Activated CD8-positive, alpha-beta T cell treated with anti-CD3 and anti-CD28 coated beads for 36 hours (primary cell): ENCODE data around the gene UBASH3B. TPM values are rescaled to one million over a fixed set of nuclear protein-coding genes. Genes with fewer than 3 reads are reported as not detected.

Experiments used
- ATAC-seq: fragments of 200-7000 bp; cut with Tn5 transposase; one replicate; pipeline ENCODE4 v1.10.0; 2021; ENCODE audit warnings: mild to moderate bottlenecking, moderate library complexity
- CTCF ChIA-PET: fragments of 350-600 bp; sonication (Branson Sonifier 250); formaldehyde crosslinking; loops from one replicate; lab custom pipeline; 2021; ENCODE audit warnings: antibody characterized with exemption; lab: Charles Lee
- POLR2A ChIA-PET: fragments of 350-600 bp; sonication (Branson Sonifier 250); formaldehyde crosslinking; loops from one replicate; lab custom pipeline; 2021; ENCODE audit warnings: antibody characterized with exemption; lab: Charles Lee
- DNase-seq: peaks from one replicate; pipeline ENCODE4 v3.0.0-alpha.2; 2020
- H3K27ac Mint-ChIP-seq: one replicate; pipeline ENCODE4 v1.8.0; 2021; ENCODE audit warnings: mild to moderate bottlenecking, mixed read lengths
- H3K27me3 Mint-ChIP-seq: one replicate; pipeline ENCODE4 v1.8.0; 2021; ENCODE audit warnings: mixed read lengths
- H3K36me3 Mint-ChIP-seq: one replicate; pipeline ENCODE4 v1.8.0; 2021; ENCODE audit warnings: low read depth, mixed read lengths
- H3K4me1 Mint-ChIP-seq: one replicate; pipeline ENCODE4 v1.8.0; 2021; ENCODE audit warnings: low read depth, mixed read lengths
- H3K4me3 Mint-ChIP-seq: one replicate; pipeline ENCODE4 v1.8.0; 2021; ENCODE audit warnings: mild to moderate bottlenecking, moderate library complexity, mixed read lengths
- H3K9me3 Mint-ChIP-seq: one replicate; pipeline ENCODE4 v1.8.0; 2021; ENCODE audit warnings: mixed read lengths
- intact Hi-C: fragments of 100-400 bp; cut with micrococcal nuclease; formaldehyde crosslinking; loops from one replicate; pipeline ENCODE4 v1.10.0; 2022
- total RNA-seq, 2 experiments: library from RNA; stranded (reverse); gene quantifications; one replicate each; pipeline ENCODE4 v1.2.3, GENCODE V29; 2021
- TF ChIP-seq, protein P1 (sequence below): fragments of 200-600 bp; IDR thresholded peaks from one replicate; pipeline ENCODE4 v1.8.0; 2022; ENCODE audit warnings: antibody characterized with exemption, mild to moderate bottlenecking

The UBASH3B gene
- total RNA-seq, 2 experiments from 2014 or later = 36.1 to 40.6 TPM

DNA sequence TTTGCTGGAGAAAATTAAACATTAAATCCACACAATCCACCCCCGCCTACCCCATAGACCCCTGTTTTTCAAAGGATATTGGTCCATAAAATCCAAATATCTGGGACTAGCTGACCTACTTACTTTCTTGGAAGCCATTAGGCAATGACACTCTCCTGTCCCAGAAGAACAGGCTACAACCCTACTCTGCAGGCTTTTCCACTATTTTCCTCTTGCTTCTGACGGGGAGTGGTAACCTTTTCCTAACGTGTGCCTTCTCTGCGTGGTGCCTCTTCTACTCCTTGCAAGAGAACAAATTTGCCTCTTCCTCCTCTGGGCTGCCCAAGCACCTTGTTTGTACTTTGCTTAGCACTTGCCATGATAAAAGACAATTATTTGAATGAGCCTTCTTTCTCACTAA is 51.6 kb downstream of the UBASH3B start:
- Mint-ChIP-seq H3K27ac (no peak overlapping the region), H3K4me1 (peaks cover 57% of the 10 kb centered on the region), H3K36me3 (peaks cover 19% of the 10 kb centered on the region), H3K4me3 (no peak overlapping the region), H3K27me3 (no peaks in the 10 kb centered on the region), H3K9me3 (no peaks in the 10 kb centered on the region)
- intact Hi-C loops = no loop called here
- ATAC-seq (no peak), DNase-seq (no peak)
- TF ChIP-seq, protein P1, sequence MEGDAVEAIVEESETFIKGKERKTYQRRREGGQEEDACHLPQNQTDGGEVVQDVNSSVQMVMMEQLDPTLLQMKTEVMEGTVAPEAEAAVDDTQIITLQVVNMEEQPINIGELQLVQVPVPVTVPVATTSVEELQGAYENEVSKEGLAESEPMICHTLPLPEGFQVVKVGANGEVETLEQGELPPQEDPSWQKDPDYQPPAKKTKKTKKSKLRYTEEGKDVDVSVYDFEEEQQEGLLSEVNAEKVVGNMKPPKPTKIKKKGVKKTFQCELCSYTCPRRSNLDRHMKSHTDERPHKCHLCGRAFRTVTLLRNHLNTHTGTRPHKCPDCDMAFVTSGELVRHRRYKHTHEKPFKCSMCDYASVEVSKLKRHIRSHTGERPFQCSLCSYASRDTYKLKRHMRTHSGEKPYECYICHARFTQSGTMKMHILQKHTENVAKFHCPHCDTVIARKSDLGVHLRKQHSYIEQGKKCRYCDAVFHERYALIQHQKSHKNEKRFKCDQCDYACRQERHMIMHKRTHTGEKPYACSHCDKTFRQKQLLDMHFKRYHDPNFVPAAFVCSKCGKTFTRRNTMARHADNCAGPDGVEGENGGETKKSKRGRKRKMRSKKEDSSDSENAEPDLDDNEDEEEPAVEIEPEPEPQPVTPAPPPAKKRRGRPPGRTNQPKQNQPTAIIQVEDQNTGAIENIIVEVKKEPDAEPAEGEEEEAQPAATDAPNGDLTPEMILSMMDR = no peak
- ChIA-PET CTCF (interaction anchor here (1.5 to 1.6 kb wide), 2 partner anchors 11 to 74 kb away, joined by 4 to 5 read pairs; no protein-coding TSS in a partner anchor), POLR2A (interaction anchor here (1.1 kb wide), 1 partner anchor 15 kb away, joined by 3 read pairs; no protein-coding TSS in a partner anchor)

DNA sequence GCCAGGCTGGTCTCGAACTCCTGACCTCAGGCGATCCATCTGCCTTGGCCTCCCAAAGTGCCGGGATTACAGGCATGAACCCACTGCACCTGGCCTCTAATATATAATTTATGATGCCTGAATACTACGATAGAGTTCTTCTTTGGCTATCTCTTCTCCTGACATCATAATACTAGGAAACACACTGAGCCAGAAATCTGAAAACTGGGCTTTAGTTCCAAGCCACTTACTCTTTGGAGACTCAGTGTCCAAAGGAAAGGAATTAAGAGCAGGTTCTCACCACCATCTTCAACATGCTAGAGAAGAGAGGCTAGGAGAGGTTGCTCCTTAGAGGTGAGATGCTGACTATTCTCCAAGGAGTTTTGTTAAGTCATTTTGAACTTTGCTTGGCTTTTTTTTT is 52.4 kb downstream of the UBASH3B start:
- no peak for ATAC-seq
- ChIA-PET POLR2A (no interaction called here), CTCF (interaction anchor here (1.5 to 1.6 kb wide), 2 partner anchors 11 to 73 kb away, joined by 4 to 5 read pairs; no protein-coding TSS in a partner anchor)
- Mint-ChIP-seq H3K27me3 (no peaks in the 10 kb centered on the region), H3K27ac (no peak overlapping the region), H3K9me3 (no peaks in the 10 kb centered on the region), H3K4me1 (peaks cover 54% of the 10 kb centered on the region), H3K4me3 (no peak overlapping the region), H3K36me3 (peaks cover 15% of the 10 kb centered on the region)
- TF ChIP-seq, protein P1 = no peak
- DNase-seq = no peak
- intact Hi-C loops = no loop called here

DNA sequence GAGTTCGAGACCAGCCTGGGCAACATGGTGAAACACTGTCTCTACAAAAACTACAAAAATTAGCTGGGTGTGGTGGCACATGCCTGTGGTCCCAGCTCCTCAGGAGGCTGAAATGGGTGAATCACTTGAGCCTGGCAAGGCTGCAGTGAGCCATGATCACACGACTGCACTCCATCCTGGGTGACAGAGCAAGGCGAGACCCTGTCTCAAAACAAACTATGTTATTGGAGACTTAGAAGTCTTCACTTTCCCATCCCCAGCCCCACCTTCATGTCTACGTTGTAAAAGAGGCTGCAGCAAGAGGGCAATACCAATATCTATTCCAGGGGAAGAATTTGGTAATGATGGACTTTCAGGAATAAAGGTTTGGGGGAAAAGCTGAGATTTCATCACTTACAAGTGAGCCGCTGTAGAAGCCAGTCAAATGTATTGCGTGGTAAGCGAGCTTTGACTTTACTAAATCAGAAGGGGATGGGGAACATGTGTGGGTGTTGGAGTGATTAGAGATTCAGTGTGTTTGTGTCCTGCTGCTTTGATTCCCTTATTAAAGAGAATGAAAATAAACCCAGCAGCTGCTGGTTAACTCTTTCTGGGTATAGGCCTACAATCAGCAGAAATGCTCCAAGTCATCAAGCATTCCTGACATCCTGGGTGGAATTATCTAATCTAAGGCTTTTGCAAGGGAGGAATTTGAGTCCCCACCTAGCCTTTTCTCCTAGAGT is 53.7 kb downstream of the UBASH3B start:
- no peak for ATAC-seq
- POLR2A ChIA-PET = interaction anchor here (0.5 to 1.4 kb wide), 5 partner anchors 12 to 155 kb away, joined by 3 to 5 read pairs (median 3); no protein-coding TSS in a partner anchor
- TF ChIP-seq, protein P1 = no peak
- Mint-ChIP-seq H3K27ac (peak overlapping the region; percentile 10), H3K36me3 (peaks cover 11% of the 10 kb centered on the region), H3K4me1 (peaks cover 53% of the 10 kb centered on the region), H3K9me3 (no peaks in the 10 kb centered on the region), H3K4me3 (no peak overlapping the region), H3K27me3 (no peaks in the 10 kb centered on the region)
- intact Hi-C loops = no loop called here
- DNase-seq = no peak
- CTCF ChIA-PET = interaction anchor here (0.7 to 1.7 kb wide), 6 partner anchors 9 to 80 kb away, joined by 3 to 5 read pairs (median 3); no protein-coding TSS in a partner anchor

DNA sequence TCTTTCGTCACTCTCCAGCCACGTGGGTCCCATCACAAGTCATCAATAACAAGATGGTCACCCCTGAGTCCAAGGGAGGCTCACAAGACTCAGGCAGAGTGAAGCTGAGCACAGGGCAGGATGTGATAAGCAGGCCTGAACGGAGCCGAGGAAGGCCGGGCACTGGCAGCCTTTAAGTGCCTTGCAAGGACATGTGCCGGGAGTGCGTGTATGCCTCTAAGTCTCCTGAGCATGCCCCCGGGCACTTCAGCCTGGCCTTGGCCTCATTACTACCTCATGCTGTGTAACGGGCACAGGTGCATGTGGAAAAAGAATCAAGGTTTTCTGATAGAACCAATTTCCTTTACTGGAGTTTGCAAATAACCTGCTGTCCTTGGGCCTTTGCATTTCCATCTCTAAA is 55.8 kb downstream of the UBASH3B start:
- ChIA-PET CTCF (interaction anchor here (1.1 to 2.0 kb wide), 3 partner anchors 11 to 45 kb away, joined by 3 to 7 read pairs (median 5); no protein-coding TSS in a partner anchor), POLR2A (no interaction called here)
- H3K36me3 Mint-ChIP-seq = peaks cover 13% of the 10 kb centered on the region
- H3K4me1 Mint-ChIP-seq = peaks cover 59% of the 10 kb centered on the region
- H3K27ac Mint-ChIP-seq = no peak overlapping the region
- no peaks in the 10 kb centered on the region for H3K9me3 Mint-ChIP-seq
- H3K4me3 Mint-ChIP-seq = no peak overlapping the region
- H3K27me3 Mint-ChIP-seq = no peaks in the 10 kb centered on the region
- TF ChIP-seq, protein P1 = no peak
- intact Hi-C loops = no loop called here
- DNase-seq = no peak
- no peak for ATAC-seq
